Measurements from ENCODE around the gene DAND5. TPM values are rescaled to one million over a fixed set of nuclear protein-coding genes. Genes with fewer than 3 reads are reported as not detected.

The DAND5 gene
- total RNA-seq, 1 donor: not detected

DNA sequence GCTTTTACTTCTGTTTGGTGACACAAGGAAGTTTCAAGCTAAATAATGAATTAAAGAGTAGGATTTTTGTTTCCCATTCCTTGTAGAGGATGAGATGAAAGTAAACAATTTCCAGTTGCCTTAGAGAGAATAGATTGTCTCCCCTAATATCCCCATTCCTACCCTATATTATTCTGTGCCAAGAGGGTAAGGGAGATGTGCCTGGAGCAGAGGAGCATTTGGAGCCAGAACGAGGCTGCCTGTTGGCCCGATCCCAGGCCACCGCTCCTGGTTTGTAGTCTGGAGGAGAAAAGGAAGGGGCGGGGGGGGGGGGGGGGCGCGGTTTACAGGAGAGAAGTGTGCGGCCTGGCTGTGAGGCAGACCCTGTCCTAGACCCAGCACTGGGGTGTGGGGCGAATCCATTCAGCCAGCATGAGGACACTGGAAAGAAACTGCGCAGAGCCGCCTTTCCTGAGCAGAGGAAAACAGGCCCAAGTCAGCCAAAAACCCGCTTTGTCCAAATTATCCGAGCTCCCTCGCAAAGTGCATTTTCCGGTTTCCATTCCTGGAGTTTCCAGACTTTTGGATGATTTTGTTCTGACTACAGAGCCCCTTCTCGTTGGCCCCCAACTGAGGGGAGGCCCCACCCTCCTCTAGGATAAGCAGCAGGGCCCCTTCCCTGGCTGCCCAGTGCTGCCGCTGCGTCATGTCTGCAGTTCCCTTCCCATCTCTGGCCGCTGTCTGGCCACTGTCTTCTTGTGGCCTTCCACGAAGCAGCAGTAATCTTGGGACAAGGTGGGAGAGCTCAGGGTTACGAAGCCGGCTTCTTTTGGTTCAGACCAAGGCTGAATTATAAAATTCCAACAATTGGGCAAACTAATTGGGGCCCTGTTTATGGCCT is 48.9 kb downstream of the DAND5 start:
- H4K20me1 ChIP-seq (ENCODE audit: insufficient read depth, low read length): peaks cover 3% of the 10 kb centered on the region
- peaks cover 76% of the 10 kb centered on the region for H3K4me1 ChIP-seq (ENCODE audit: insufficient read depth, low read length)
- peak; percentile 81 for DNase-seq (ENCODE audit: insufficient read length, low spot score, missing footprints)
- TF ChIP-seq CTCF (IDR thresholded peaks at IDR 0.05; ENCODE audit: extremely low read depth, low read depth, low read length): no peak
- peaks cover 3% of the 10 kb centered on the region for H3K36me3 ChIP-seq (ENCODE audit: insufficient read depth, low read length)
- H3K27me3 ChIP-seq (ENCODE audit: insufficient read depth, low read length): no peaks in the 10 kb centered on the region
- peak overlapping the region; percentile 88 for H3K4me2 ChIP-seq (ENCODE audit: insufficient read depth, low read length)
- no peaks in the 10 kb centered on the region for H3K9me3 ChIP-seq (ENCODE audit: low read depth, low read length)
- peaks cover 89% of the 10 kb centered on the region for H3K79me2 ChIP-seq (ENCODE audit: insufficient read depth, low read length)
- H2AFZ ChIP-seq (ENCODE audit: low read length): peak overlapping the region; percentile 23
- peak overlapping the region; percentile 19 for H3K4me3 ChIP-seq (ENCODE audit: insufficient read depth, low read length)
- peak overlapping the region; percentile 93 for H3K27ac ChIP-seq (ENCODE audit: low read depth, low read length)

GRCh38 chr19:13019332-13019731 is 50.0 kb downstream of the DAND5 start:
- Histone ChIP-seq H4K20me1 (ENCODE audit: insufficient read depth, low read length) (peaks cover 3% of the 10 kb centered on the region), H3K9me3 (ENCODE audit: low read depth, low read length) (no peaks in the 10 kb centered on the region)

GRCh38 chr19:13020002-13020414 is 50.6 kb downstream of the DAND5 start:
- Histone ChIP-seq H3K4me2 (ENCODE audit: insufficient read depth, low read length) (peak overlapping the region; percentile 34), H3K36me3 (ENCODE audit: insufficient read depth, low read length) (peaks cover 5% of the 10 kb centered on the region), H3K4me1 (ENCODE audit: insufficient read depth, low read length) (peaks cover 72% of the 10 kb centered on the region), H3K79me2 (ENCODE audit: insufficient read depth, low read length) (peaks cover 85% of the 10 kb centered on the region), H3K9me3 (ENCODE audit: low read depth, low read length) (no peaks in the 10 kb centered on the region), H3K27ac (ENCODE audit: low read depth, low read length) (peak overlapping the region; percentile 93), H3K27me3 (ENCODE audit: insufficient read depth, low read length) (no peaks in the 10 kb centered on the region), H2AFZ (ENCODE audit: low read length) (no peak overlapping the region), H4K20me1 (ENCODE audit: insufficient read depth, low read length) (peaks cover 3% of the 10 kb centered on the region), H3K4me3 (ENCODE audit: insufficient read depth, low read length) (no peak overlapping the region)
- no peak for TF ChIP-seq CTCF (IDR thresholded peaks at IDR 0.05; ENCODE audit: extremely low read depth, low read depth, low read length)
- peak; percentile 73 for DNase-seq (ENCODE audit: insufficient read length, low spot score, missing footprints)

More at GRCh38 chr19:13019332-13019731, 50.0 kb downstream of the DAND5 start:
- peaks cover 3% of the 10 kb centered on the region for H3K36me3 ChIP-seq (ENCODE audit: insufficient read depth, low read length)
- H3K79me2 ChIP-seq (ENCODE audit: insufficient read depth, low read length): peaks cover 85% of the 10 kb centered on the region
- no peak for DNase-seq (ENCODE audit: insufficient read length, low spot score, missing footprints)
- H3K4me2 ChIP-seq (ENCODE audit: insufficient read depth, low read length): peak overlapping the region; percentile 34
- no peak overlapping the region for H3K4me3 ChIP-seq (ENCODE audit: insufficient read depth, low read length)
- H3K4me1 ChIP-seq (ENCODE audit: insufficient read depth, low read length): peaks cover 72% of the 10 kb centered on the region
- no peak overlapping the region for H2AFZ ChIP-seq (ENCODE audit: low read length)
- H3K27ac ChIP-seq (ENCODE audit: low read depth, low read length): peak overlapping the region; percentile 93
- no peaks in the 10 kb centered on the region for H3K27me3 ChIP-seq (ENCODE audit: insufficient read depth, low read length)
- no peak for TF ChIP-seq CTCF (IDR thresholded peaks at IDR 0.05; ENCODE audit: extremely low read depth, low read depth, low read length)

DNA sequence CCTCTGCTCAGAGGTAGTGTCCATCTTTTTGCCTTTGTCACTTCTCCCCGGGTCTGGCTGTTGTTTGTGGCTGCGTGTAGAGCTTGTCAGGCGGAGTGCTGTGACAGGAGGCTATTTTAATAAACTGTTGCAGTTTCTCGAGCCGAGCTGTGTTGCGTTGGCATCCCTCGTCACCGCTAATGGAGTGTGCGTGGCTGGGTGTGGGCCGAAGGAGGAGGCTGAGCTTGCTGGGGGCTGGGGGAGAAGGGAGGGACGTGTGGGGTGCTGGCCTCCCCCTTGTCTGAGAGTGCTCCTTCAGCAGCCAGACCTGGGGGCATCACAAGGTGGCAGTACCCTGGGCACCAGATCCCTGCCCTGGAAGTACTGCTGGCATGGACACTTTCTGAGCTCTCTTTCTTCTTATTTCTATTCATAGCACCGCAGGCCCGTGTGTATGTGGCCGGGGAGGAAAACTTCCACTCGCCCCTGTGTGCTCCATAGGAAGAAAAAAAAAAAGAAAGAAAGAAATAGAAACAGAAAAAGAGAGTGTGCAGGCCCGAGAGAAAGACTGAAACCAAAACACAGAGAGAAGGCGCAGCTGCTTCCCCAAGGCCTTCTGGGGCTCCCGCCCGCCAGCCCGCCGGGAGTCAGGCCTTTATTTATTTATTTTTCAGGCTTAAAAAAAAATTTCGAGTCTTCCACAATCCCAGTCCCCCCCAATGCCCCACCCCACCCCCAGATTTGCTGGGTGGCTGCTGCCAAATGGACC is 52.9 kb downstream of the DAND5 start:
- peak overlapping the region; percentile 54 for H2AFZ ChIP-seq (ENCODE audit: low read length)
- no peaks in the 10 kb centered on the region for H3K9me3 ChIP-seq (ENCODE audit: low read depth, low read length)
- peaks cover 4% of the 10 kb centered on the region for H4K20me1 ChIP-seq (ENCODE audit: insufficient read depth, low read length)
- DNase-seq (ENCODE audit: insufficient read length, low spot score, missing footprints): peak; percentile 90
- peaks cover 10% of the 10 kb centered on the region for H3K36me3 ChIP-seq (ENCODE audit: insufficient read depth, low read length)
- H3K4me3 ChIP-seq (ENCODE audit: insufficient read depth, low read length): peak overlapping the region; percentile 65
- peak overlapping the region; percentile 91 for H3K4me2 ChIP-seq (ENCODE audit: insufficient read depth, low read length)
- H3K79me2 ChIP-seq (ENCODE audit: insufficient read depth, low read length): peaks cover 85% of the 10 kb centered on the region
- no peak for TF ChIP-seq CTCF (IDR thresholded peaks at IDR 0.05; ENCODE audit: extremely low read depth, low read depth, low read length)
- H3K4me1 ChIP-seq (ENCODE audit: insufficient read depth, low read length): peaks cover 74% of the 10 kb centered on the region
- H3K27ac ChIP-seq (ENCODE audit: low read depth, low read length): peak overlapping the region; percentile 93
- H3K27me3 ChIP-seq (ENCODE audit: insufficient read depth, low read length): no peaks in the 10 kb centered on the region

Data from osteoblast (primary cell).